HG02938 (cell line): ENCODE measurements around the gene LAT.

ENCODE experiments used
- ATAC-seq: cut with Tn5 transposase; IDR thresholded peaks from one replicate; pipeline ENCODE4 v1.9.1; 2021; ENCODE audit warnings: mild to moderate bottlenecking, moderate library complexity; ENCODE audit not compliant: unreplicated experiment

The LAT gene

GRCh38 chr16:29007730-29008593 lies 23.1 kb downstream of the LAT start:
- no peak for ATAC-seq

GRCh38 chr16:29009050-29009837 lies 24.4 kb downstream of the LAT start:
- ATAC-seq: no peak

- ATAC-seq: no peak
Observed at GRCh38 chr16:29009838-29010166, 24.9 kb downstream of the LAT start.

GRCh38 chr16:29011112-29011511 lies 26.3 kb downstream of the LAT start:
- ATAC-seq: no peak

GRCh38 chr16:29011851-29012250 lies 27.0 kb downstream of the LAT start:
- ATAC-seq: no peak

- no peak for ATAC-seq
Observed at GRCh38 chr16:29012913-29013553, 28.2 kb downstream of the LAT start.

GRCh38 chr16:29014561-29015069 lies 29.8 kb downstream of the LAT start:
- no peak for ATAC-seq

- ATAC-seq: no peak
Observed at GRCh38 chr16:29022196-29022595, 37.3 kb downstream of the LAT start.

GRCh38 chr16:29023279-29024277 lies 38.7 kb downstream of the LAT start:
- no peak for ATAC-seq

GRCh38 chr16:29024278-29024677 lies 39.4 kb downstream of the LAT start:
- no peak for ATAC-seq

- ATAC-seq: no peak
Observed at GRCh38 chr16:29025218-29025617, 40.4 kb downstream of the LAT start.

GRCh38 chr16:29025735-29026134 lies 40.9 kb downstream of the LAT start:
- ATAC-seq: no peak

GRCh38 chr16:29028457-29029167 lies 43.8 kb downstream of the LAT start:
- ATAC-seq: no peak

GRCh38 chr16:29029168-29029994 lies 44.5 kb downstream of the LAT start:
- ATAC-seq: no peak

- ATAC-seq: no peak
Observed at GRCh38 chr16:29030086-29030840, 45.4 kb downstream of the LAT start.
